ENCODE data around the gene GNG8.

DNA sequence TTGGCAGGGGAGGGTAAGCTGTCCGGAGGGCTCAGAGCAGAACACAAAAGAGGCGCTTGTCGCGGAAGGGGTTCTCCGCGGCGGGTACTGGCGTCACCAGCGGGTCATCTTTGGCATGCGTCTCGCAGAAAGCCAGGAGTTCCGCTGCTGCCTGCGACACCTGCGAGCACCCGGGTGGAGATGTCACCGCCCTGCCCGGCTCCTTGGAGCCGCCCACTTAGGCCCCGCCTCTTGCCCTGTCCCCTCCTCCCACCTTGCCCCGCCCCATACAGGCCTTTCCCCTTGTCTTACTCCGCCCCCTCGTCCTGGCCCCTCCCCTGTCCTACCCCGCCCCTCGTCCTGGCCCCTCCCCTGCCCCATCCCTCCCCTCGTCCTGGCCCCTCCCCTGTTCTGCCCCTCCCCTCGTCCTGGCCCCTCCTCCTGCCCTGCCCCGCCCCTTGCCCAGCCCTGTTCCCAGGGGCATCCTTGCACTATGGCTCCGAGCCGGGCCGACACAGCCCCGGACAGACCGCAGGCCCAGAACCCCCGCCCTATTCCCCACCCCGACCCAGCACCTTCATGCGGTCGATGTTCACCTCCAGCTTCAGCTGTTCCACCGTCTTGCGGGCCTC, 1.9 kb downstream of the GNG8 start:
- TF ChIP-seq POLR2AphosphoS5 (IDR thresholded peaks at IDR 0.05; ENCODE audit: low read depth, low read length) = no peak
- no peak for TF ChIP-seq POLR2A (IDR thresholded peaks at IDR 0.05; ENCODE audit: low read depth, low read length)
- TF ChIP-seq TAF1 (IDR thresholded peaks at IDR 0.05; ENCODE audit: borderline replicate concordance, low read depth, low read length) = no peak

All from GM12892 (cell line).